Measurements from ENCODE around the gene TMA7B.
"Not testable (repeated sequence)": the region's sequence is repeated elsewhere in the genome, so short reads cannot be mapped to it uniquely, and the experiment has no call there.

The TMA7B gene

DNA sequence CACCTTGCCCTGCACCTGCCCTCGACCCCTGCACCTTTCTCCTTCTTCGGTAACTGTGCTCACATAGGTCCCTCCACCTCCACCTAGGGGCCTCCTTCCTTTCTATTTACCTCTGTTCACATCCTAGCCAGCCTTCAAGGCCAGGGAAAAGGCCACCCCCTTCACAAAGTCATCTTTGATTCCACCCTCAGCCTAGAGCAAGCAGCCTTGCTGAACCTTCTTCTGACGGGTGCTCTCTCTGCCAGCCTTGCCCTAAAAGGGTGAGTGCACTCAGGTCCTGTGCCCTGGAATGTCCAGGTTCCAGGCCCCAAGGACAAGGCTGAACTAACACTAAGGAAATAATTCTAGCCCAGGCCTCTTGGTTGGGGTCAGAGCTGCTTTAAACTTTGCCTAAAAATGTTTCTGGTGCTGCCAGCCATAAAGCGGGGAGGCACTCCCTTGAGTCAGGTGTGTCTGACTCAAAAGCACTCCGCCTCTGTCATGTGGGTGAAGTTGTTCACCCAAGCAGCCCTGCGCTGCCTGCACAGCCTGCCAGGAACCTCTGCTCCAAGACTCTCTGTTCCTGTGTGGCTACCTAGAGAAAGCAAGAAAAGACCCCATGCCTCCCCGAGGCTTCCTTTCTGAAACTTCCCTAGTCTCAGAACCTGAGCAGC lies 25.3 kb downstream of the TMA7B start:
- no peak for DNase-seq

GRCh38 chr22:39988386-39989114 lies 28.4 kb downstream of the TMA7B start:
- no peak for DNase-seq

- no peak for DNase-seq
Observed at GRCh38 chr22:39989633-39990032, 29.4 kb downstream of the TMA7B start.

GRCh38 chr22:39990686-39991085 lies 30.5 kb downstream of the TMA7B start:
- no peak for DNase-seq

DNA sequence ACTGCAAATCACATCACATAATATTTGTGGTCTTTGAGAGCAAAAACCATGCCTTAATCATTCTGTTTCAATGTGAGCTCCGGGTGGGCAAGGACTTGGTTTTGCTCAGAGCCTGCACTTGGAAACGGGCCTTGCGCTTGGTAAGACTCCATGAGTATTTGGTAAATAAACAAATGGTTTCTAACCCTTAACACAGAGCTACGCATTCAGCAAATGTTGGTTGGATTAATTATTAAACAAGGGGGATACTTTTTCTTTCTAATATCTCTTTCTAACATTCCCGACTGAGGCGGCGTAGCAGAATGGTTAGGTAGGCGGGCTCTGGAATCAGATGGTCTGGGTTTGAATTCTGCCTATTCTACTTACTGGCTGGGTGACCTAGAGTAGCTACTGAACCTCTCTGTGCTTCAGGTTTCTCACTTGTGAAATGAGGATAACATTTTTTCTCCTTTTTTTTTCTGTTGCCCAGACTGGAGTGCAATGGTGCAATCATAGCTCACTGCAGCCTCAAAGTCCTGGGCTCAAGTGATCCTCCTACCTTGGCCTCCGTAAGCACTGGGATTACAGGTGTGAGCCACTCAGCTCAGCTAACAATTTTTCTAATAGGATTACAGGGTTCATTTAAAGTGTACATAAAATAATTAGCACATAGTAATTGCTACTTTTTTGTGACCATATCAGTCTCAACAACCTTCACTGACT lies 31.1 kb downstream of the TMA7B start:
- no peak for DNase-seq

DNA sequence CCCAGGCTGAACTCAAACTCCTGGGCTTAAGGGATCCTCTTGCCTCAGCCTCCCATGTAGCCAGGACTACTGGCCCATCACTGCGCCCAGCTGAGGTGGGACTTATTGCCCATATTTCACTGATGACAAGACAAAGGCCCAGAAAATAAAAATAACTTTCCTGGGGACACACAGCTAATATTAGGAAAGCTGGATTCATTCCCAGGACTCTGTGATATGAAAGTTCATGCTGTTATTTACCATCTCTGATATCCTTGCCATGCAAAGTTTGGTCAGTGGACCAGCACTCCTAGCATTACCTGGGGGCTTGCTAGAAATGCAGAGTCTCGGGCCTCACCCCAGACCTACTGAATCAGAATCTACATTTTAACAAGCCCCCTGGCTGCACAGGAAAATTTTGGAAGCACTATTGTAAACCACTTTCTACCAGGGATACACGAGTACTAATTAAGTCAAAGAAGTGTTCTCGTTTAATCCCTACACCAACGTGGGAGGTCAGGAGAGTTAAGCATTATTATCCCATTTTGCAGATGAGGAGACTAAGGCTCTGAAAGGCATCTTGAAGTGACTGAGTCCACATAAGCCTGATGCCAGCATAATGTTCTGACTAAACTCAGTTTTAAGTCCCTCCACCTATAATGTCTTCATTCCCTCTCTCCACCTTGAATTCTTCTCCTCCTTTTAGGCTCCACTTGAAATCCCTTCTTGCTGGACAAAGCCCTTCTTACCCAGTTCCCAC lies 32.1 kb downstream of the TMA7B start:
- no peak for DNase-seq

- DNase-seq: not testable (repeated sequence)
Observed at GRCh38 chr22:39992894-39993293, 32.7 kb downstream of the TMA7B start.

DNA sequence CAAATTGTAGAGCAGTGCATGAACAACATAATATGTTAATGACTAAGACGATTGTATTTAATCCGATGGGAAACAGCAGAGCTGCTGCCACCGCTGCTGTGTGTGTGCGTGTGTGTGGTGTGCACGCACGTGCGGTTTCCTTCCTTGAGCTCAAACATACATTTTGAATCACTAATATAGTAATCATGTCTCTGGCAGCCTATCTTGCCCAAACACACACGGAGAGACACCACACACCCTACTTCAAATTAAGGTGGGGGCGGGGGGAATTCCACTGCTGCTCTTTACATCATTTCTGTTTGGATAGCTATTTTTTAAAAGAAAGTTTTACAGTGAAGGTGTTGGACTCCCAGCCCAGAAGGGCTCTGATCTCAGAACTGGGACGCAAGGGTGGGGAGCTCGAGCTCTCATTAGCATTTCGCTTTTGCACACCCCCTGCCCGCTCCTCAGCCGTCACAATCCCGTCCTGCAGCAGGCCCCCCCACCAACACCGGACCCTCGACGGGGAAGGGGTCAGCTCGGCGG lies 33.9 kb downstream of the TMA7B start:
- DNase-seq: no peak

- peak in 1 of 4 experiments; percentile 11 for DNase-seq
Observed at GRCh38 chr22:39994566-39995392, 34.6 kb downstream of the TMA7B start, which contains the start of gene FAM83F. Gene FAM83F, plus strand, starts transcription at chr22:39994954. Its CDS starts 89 bp downstream, at chr22:39995043.

DNA sequence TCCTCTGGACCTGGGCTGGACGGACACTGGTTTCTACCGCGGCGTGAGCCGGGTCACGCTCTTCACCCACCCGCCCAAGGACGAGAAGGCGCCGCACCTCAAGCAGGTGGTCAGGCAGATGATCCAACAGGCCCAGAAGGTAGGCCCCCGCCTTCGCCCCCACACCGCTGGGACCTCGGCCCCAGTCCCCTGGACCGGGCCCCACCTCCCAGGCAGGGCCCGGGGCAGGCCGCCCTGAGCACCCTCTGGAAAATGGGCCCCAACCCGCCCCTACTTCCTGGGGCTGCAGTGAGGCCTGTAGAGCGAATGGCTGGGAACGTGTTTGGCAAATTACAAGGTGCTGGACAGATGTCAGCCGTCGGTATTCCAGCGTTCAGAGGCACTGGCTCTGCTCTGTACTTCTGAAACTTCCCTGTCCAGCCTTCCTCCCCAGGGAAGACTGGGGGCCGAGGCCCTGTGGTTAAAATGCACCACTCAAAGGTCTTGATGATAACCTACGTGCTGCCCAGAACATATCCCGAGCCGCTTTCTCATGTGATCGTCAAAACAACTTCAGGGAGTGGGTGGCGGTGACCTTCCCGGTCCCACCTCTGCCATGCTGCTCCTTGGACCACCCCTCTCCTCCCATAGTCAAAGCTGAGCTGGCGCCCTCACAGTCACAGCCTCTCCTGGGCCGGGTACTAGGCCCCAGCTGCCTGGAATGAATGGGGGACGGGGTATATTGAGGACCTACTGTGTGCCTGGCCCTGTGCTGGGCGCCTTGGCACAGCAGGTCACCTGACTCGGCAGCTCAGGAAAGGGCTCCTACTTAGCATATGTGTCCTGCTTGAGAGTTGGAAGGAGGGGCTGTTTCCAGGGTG lies 35.4 kb downstream of the TMA7B start:
- DNase-seq: no peak

DNA sequence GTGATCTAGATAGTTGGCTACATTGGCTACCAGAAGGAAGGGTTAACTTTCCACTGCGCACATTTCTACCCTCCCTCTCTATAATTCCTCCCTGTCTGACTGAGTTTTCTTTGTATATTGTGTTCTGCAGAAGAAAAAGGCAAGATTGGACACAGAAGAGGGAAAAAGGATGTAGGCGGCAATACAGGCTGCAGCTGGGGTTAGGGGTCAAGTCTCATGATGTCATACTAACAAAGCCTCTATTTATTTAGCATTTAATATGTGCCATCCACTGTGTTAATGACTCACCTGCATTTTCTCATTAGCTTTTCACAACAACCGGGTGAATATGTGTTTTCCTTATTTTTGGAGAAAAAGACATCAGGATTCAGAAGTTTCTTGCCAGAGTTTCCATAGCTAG lies 36.5 kb downstream of the TMA7B start:
- no peak for DNase-seq

DNA sequence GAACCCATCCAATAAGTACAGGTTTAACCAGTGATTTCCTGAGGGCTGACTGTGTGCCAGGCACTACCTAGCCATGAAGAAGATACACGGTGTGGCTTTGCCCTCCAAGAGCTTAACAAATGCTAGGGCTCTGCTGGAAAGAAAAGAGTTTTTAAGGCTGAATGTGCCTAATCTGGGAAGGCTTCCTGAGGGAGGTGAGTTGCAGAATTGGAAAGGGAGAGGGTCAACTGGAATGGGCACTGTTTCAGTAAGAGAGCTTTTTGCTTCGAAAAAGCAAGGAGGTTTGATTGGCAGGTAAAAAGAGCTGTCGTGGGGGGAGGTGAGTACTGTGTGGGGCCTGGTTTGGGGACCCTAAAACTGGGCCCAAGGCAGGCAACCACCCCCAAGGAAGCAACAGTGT lies 37.2 kb downstream of the TMA7B start:
- DNase-seq: no peak

DNA sequence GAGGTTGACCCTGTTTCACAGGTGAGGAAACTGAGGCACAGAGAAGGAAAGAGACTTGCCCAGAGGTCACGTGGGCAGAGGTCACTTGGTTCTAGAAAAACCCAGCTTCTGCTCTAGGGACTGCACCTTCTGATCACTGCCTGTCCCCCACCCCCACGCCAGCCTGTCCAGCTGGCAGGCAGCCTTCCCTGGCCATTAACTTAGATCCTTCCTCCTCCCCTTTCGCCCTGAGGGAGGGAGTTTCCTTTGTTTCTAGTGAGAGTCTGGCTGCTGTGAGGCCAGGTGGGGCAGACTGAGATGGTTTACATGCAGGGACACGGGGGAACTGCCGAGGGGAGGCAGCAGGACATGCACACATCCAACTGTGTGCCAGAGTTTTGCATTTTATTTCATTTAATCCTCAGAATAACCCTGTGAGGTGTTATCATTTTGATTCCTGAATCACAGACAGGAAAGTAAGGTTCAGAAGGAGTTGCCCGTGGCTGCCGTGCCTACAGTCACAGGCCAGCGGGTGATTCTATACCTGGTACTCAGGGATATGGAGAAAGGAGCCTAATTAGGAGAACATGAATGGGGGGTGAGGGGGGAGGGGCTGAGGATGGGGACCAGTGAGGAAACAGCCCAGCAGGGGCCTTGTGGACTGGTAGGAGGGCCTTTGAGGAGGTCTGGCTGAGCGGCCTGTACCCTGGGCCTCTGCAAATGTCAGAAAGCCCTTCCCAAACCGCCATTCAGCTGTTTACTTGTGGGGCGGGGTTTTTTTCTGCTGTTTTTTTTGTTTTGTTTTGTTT lies 37.9 kb downstream of the TMA7B start:
- no peak for DNase-seq

DNA sequence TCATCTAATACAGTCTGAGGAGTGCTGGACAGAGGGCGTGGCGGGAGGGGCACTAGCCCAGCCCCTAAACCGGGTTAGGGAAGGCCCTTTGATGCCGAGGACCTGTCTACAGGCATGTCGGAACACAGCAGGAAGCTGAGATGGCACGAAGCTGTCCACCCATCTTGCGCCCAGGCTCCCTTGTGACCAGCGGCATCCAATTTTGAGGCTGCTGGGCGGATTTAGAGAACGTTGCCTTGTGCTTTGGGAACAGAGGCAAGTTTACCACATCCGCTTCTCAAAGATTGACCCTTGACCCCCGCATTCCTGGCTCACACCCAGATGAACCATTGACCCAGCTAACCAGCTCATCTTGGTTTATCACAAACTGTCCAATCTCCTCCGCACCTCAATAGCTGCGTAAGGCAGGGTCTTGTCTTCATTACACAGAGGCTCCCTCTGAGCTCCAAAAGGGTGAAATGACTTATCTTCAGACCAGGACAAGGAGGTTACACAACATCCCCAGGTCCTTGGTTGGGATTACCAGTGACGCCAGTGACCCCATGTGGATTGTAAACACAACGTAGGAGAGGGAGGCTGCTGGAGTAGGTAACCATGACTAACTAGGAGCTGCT lies 39.1 kb downstream of the TMA7B start:
- DNase-seq: no peak

DNA sequence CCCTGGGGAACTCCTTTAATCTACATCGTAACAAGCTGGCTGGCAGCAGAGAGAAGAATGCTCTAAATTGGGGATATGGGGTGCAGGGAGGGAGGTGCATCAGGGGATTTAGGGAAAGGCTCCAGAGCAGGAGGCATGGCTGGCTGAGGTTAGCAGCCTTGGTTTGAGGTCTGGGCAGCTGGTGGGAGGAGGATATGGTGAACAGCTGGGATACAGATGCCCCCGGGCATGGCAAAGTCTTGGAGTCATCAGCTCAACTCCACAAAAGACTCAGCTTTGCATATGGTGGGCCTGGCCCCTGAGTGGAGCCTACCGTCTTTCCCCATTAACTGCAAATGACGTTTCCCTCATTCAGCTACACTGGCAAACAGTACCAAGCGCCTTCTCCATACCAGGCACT lies 40.0 kb downstream of the TMA7B start:
- no peak for DNase-seq

DNA sequence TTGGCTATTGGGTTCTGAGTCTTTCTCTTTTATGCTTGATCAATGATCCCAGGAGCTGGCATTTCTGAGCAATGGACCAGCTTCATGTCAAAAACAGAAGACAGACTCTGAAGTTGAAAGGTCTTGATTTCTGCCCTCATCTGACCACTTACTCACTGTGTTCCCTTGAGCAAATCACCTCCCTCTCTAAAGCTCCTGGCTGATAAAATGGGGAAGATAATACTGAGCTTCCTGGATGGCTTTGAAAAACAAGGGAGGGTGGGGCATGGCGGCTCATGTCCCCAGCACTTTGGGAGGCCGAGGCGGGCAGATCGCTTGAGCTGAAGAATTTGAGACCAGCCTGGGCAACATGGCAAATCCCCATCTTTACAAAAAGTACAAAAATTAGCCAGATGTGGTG lies 40.9 kb downstream of the TMA7B start:
- no peak for DNase-seq

GRCh38 chr22:40001800-40002577 lies 41.8 kb downstream of the TMA7B start:
- no peak for DNase-seq

DNA sequence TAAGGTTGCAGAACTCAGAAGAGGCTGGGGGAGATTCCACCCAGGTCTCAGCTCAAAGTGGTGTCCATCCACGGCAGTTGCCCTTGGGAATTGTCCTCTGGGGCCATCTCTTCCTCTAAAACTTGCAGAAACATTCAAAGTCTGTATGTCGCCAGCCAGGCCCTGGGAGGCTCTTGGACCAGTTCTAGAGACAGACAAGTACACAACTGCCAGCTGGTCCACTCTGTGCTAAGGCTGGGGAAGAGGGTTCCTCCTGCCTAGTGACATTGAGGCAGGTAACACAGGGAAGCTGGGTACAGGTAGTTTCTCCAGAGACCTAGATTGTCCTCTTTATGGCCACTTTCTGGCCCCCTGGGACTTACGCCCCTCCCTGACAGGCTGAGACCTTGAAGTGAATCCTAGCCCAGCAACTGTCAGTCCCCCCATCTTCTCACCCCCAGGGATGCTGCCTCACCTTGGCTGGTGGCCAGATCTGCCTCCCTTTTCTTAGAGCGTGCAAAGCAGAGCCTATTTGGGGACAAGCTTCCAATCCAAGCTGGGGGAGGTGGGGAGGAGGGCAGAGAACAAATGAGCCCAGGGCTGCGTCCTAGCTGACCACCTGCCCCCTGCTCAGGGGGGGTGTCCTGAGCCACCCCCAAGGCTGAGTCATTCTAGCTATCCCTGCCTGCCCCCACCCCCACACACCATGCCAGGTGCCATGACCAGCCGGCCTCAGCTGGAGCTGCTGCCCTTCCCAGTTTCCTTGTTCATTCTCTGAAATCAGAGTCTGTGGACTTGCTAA lies 42.9 kb downstream of the TMA7B start:
- DNase-seq: no peak

All from activated CD4-positive, CD25-positive, alpha-beta regulatory T cell (primary cell).